H9 (cell line): ENCODE results near the gene IL17RE. TPM values are rescaled to one million over a fixed set of nuclear protein-coding genes. Genes with fewer than 3 reads are reported as not detected.

Source experiments
- DNase-seq: peaks from one replicate; pipeline ENCODE4 v3.0.0-alpha.2; 2017
- H2AFZ ChIP-seq: one replicate; pipeline ENCODE4 v1.6.1; 2013; ENCODE audit warnings: mild to moderate bottlenecking, low read length, control low read depth, moderate library complexity
- H2AK5ac ChIP-seq: 2 replicates; pipeline ENCODE4 v1.6.1; 2013; ENCODE audit warnings: low read length, control low read depth, mixed read lengths; ENCODE audit not compliant: insufficient read length
- H2BK120ac ChIP-seq: one replicate; pipeline ENCODE4 v1.6.1; 2013; ENCODE audit warnings: low read depth, mild to moderate bottlenecking, low read length, control low read depth, inconsistent platforms; ENCODE audit not compliant: poor library complexity, severe bottlenecking
- H2BK12ac ChIP-seq: 2 replicates; pipeline ENCODE4 v1.6.1; 2013; ENCODE audit warnings: low read length, control low read depth, mixed read lengths, low read depth; ENCODE audit not compliant: insufficient read length
- H2BK15ac ChIP-seq: 2 replicates; pipeline ENCODE4 v1.6.1; 2013; ENCODE audit warnings: low read depth, low read length, control low read depth
- H2BK20ac ChIP-seq: one replicate; pipeline ENCODE4 v1.6.1; 2013; ENCODE audit warnings: low read depth, mild to moderate bottlenecking, low read length, control low read depth, inconsistent platforms; ENCODE audit not compliant: poor library complexity, severe bottlenecking
- H2BK5ac ChIP-seq: 2 replicates; pipeline ENCODE4 v1.6.1; 2013; ENCODE audit warnings: low read length, control low read depth, mixed read lengths; ENCODE audit not compliant: insufficient read length
- H3K14ac ChIP-seq: 2 replicates; pipeline ENCODE4 v1.6.1; 2013; ENCODE audit warnings: low read length, control low read depth; ENCODE audit not compliant: insufficient read depth
- H3K18ac ChIP-seq: 2 replicates; pipeline ENCODE4 v1.6.1; 2013; ENCODE audit warnings: low read depth, mild to moderate bottlenecking, mixed read lengths, low read length, control low read depth; ENCODE audit not compliant: insufficient read length
- H3K23ac ChIP-seq: 2 replicates; pipeline ENCODE4 v1.6.1; 2013; ENCODE audit warnings: low read length, control low read depth, mixed read lengths, low read depth; ENCODE audit not compliant: insufficient read length
- H3K23me2 ChIP-seq: 2 replicates; pipeline ENCODE4 v1.6.1; 2013; ENCODE audit warnings: low read depth, mild to moderate bottlenecking, mixed read lengths, low read length, control low read depth; ENCODE audit not compliant: insufficient read length, poor library complexity, severe bottlenecking
- H3K27ac ChIP-seq: 2 replicates; pipeline ENCODE4 v1.5.1; 2013; ENCODE audit warnings: low read length, control low read depth, mixed read lengths, low read depth; ENCODE audit not compliant: insufficient read length
- H3K27me3 ChIP-seq: 2 replicates; pipeline ENCODE4 v1.6.1; 2013; ENCODE audit warnings: low read length, control low read depth, inconsistent platforms; ENCODE audit not compliant: insufficient read depth
- H3K4ac ChIP-seq: 2 replicates; pipeline ENCODE4 v1.6.1; 2013; ENCODE audit warnings: low read depth, mild to moderate bottlenecking, control low read depth, inconsistent platforms, low read length, moderate library complexity
- H3K4me1 ChIP-seq: 2 replicates; pipeline ENCODE4 v1.6.1; 2013; ENCODE audit warnings: low read length, control low read depth, inconsistent platforms; ENCODE audit not compliant: insufficient read depth
- H3K4me2 ChIP-seq: 2 replicates; pipeline ENCODE4 v1.6.1; 2013; ENCODE audit warnings: low read length, control low read depth, mixed read lengths; ENCODE audit not compliant: insufficient read length, insufficient read depth
- H3K56ac ChIP-seq: 2 replicates; pipeline ENCODE4 v1.6.1; 2013; ENCODE audit warnings: low read depth, mild to moderate bottlenecking, mixed read lengths, low read length, control low read depth; ENCODE audit not compliant: insufficient read length
- H3K79me1 ChIP-seq: 2 replicates; pipeline ENCODE4 v1.6.1; 2013; ENCODE audit warnings: low read depth, mild to moderate bottlenecking, moderate library complexity, low read length, control low read depth, inconsistent platforms; ENCODE audit not compliant: insufficient read depth, poor library complexity, severe bottlenecking
- H3K79me2 ChIP-seq: 2 replicates; pipeline ENCODE4 v1.6.1; 2013; ENCODE audit warnings: low read length, control low read depth, inconsistent platforms; ENCODE audit not compliant: insufficient read depth
- H3K9ac ChIP-seq: 2 replicates; pipeline ENCODE4 v1.6.1; 2013; ENCODE audit warnings: low read length, control low read depth, mixed read lengths; ENCODE audit not compliant: insufficient read length; ENCODE audit errors: extremely low read depth
- H3K9me3 ChIP-seq: one replicate; pipeline ENCODE4 v1.6.1; 2013; ENCODE audit warnings: low read depth, low read length, inconsistent platforms; ENCODE audit not compliant: control insufficient read depth
- H3T11ph ChIP-seq: one replicate; pipeline ENCODE4 v1.6.1; 2013; ENCODE audit warnings: mild to moderate bottlenecking, low read length, control low read depth, inconsistent platforms
- H4K20me1 ChIP-seq: one replicate; pipeline ENCODE4 v1.6.1; 2013; ENCODE audit not compliant: control insufficient read depth, insufficient read length, insufficient read depth
- H4K5ac ChIP-seq: 2 replicates; pipeline ENCODE4 v1.6.1; 2013; ENCODE audit warnings: low read depth, mild to moderate bottlenecking, mixed read lengths, low read length, control low read depth; ENCODE audit not compliant: insufficient read length
- H4K8ac ChIP-seq: replicated peaks from 2 replicates; pipeline ENCODE4 v1.6.1; 2013; ENCODE audit warnings: low read length, control low read depth, mixed read lengths, low read depth; ENCODE audit not compliant: insufficient read length
- H4K91ac ChIP-seq: 2 replicates; pipeline ENCODE4 v1.6.1; 2013; ENCODE audit warnings: low read depth, mild to moderate bottlenecking, moderate library complexity, mixed read lengths, low read length, control low read depth; ENCODE audit not compliant: insufficient read length
- H3K27ac Mint-ChIP-seq, 3 experiments: 2 replicates in 2 of 3; 3 replicates in 1 of 3; pipeline ENCODE4 v1.8.0; 2020 to 2021; ENCODE audit warnings: mixed read lengths in 3 of 3, mild to moderate bottlenecking in 1 of 3, moderate library complexity in 1 of 3
- H3K27me3 Mint-ChIP-seq: 2 replicates; pipeline ENCODE4 v1.8.0; 2021; ENCODE audit warnings: low read depth, mild to moderate bottlenecking, moderate library complexity, mixed read lengths
- H3K36me3 Mint-ChIP-seq, 3 experiments: 2 replicates in 2 of 3; 3 replicates in 1 of 3; pipeline ENCODE4 v1.8.0; 2020 to 2021; ENCODE audit warnings: low read depth in 3 of 3, mixed read lengths in 3 of 3; ENCODE audit not compliant: insufficient read depth in 1 of 3
- H3K4me1 Mint-ChIP-seq, 2 experiments: 2 replicates each; pipeline ENCODE4 v1.8.0; 2020; ENCODE audit warnings: mixed read lengths in 2 of 2
- H3K4me3 Mint-ChIP-seq, 2 experiments: 2 replicates in 1 of 2; 3 replicates in 1 of 2; pipeline ENCODE4 v1.8.0; 2020 to 2021; ENCODE audit warnings: mild to moderate bottlenecking in 2 of 2, mixed read lengths in 2 of 2, moderate library complexity in 1 of 2
- H3K9me3 Mint-ChIP-seq, 2 experiments: 2 replicates in 1 of 2; 3 replicates in 1 of 2; pipeline ENCODE4 v1.8.0; 2020; ENCODE audit warnings: mild to moderate bottlenecking in 2 of 2, mixed read lengths in 2 of 2, moderate library complexity in 1 of 2
- WGBS: extraction: QIAGEN DNeasy Blood & Tissue Kit; methylation state at CpG from one replicate; pipeline ENCODE4 v1.1.7; 2013; ENCODE audit warnings: missing lambda C conversion rate, low lambda C conversion rate, mixed read lengths; ENCODE audit not compliant: insufficient read length; ENCODE audit errors: extremely low coverage; 5-methylcytosine and 5-hydroxymethylcytosine counted together
- total RNA-seq: library from RNA; stranded (reverse); gene quantifications from 2 replicates; pipeline ENCODE4 v1.2.1, GENCODE V29; 2021
- TF ChIP-seq, protein P1 (sequence below): fragments of 200-600 bp; sonication (generic); conservative IDR thresholded peaks from 3 replicates; pipeline ENCODE4 v1.8.0; 2021; ENCODE audit warnings: antibody characterized with exemption, mild to moderate bottlenecking

The IL17RE gene
- total RNA-seq, 1 experiment from 2014 or later, result 2.1 TPM

GRCh38 chr3:9859530-9860025 lies 43.1 kb upstream of the IL17RE start:
- Histone ChIP-seq H3K9me3 (no peaks in the 10 kb centered on the region), H3K18ac (no peak overlapping the region), H4K8ac (no peak overlapping the region), H4K91ac (no peak overlapping the region), H4K5ac (no peak overlapping the region), H4K20me1 (no peaks in the 10 kb centered on the region), H2AK5ac (no peak overlapping the region), H2BK20ac (no peak overlapping the region), H2BK5ac (no peak overlapping the region), H2BK12ac (no peak overlapping the region), H3K27ac (no peak overlapping the region), H3K27me3 (no peaks in the 10 kb centered on the region; the same call in none of the 2 replicates), H3K23ac (no peak overlapping the region), H3K79me2 (no peaks in the 10 kb centered on the region), H3K4me2 (no peak overlapping the region), H3K23me2 (peaks cover 5% of the 10 kb centered on the region), H2AFZ (no peak overlapping the region), H3K79me1 (no peaks in the 10 kb centered on the region), H3K56ac (no peak overlapping the region), H2BK15ac (no peak overlapping the region), H3T11ph (no peak overlapping the region), H3K4me1 (no peaks in the 10 kb centered on the region), H3K14ac (no peak overlapping the region), H3K9ac (no peak overlapping the region), H2BK120ac (no peak overlapping the region), H3K4ac (no peak overlapping the region)
- no CpG with 5 or more reads among the region's 12 CpGs for WGBS
- H3K4me1 Mint-ChIP-seq, result peaks cover 20 to 36% of the 10 kb centered on the region in 2 experiments
- DNase-seq, result no peak
- H3K27ac Mint-ChIP-seq, result no peak overlapping the region
- H3K36me3 Mint-ChIP-seq, result no peaks in the 10 kb centered on the region
- H3K4me3 Mint-ChIP-seq, result no peak overlapping the region
- H3K9me3 Mint-ChIP-seq, result no peaks in the 10 kb centered on the region
- peaks cover 26% of the 10 kb centered on the region for H3K27me3 Mint-ChIP-seq
- TF ChIP-seq, protein P1, sequence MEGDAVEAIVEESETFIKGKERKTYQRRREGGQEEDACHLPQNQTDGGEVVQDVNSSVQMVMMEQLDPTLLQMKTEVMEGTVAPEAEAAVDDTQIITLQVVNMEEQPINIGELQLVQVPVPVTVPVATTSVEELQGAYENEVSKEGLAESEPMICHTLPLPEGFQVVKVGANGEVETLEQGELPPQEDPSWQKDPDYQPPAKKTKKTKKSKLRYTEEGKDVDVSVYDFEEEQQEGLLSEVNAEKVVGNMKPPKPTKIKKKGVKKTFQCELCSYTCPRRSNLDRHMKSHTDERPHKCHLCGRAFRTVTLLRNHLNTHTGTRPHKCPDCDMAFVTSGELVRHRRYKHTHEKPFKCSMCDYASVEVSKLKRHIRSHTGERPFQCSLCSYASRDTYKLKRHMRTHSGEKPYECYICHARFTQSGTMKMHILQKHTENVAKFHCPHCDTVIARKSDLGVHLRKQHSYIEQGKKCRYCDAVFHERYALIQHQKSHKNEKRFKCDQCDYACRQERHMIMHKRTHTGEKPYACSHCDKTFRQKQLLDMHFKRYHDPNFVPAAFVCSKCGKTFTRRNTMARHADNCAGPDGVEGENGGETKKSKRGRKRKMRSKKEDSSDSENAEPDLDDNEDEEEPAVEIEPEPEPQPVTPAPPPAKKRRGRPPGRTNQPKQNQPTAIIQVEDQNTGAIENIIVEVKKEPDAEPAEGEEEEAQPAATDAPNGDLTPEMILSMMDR, result no peak
